ENCODE data around the gene C12orf54. TPM values are rescaled to one million over a fixed set of nuclear protein-coding genes. Genes with fewer than 3 reads are reported as not detected.
A peak's percentile ranks its signal among the peaks of the same experiment; 100 is the strongest.
"Not testable (repeated sequence)": the region's sequence is repeated elsewhere in the genome, so short reads cannot be mapped to it uniquely, and the experiment has no call there.

The C12orf54 gene
- polyA plus RNA-seq, 3 donors from 2014 or later = not detected

GRCh38 chr12:48473061-48473460 lies 9.2 kb upstream of the C12orf54 start:
- Mint-ChIP-seq H3K27ac (no peak overlapping the region), H3K4me3 (no peak overlapping the region), H3K9me3 (peaks cover 13 to 42% (median 28%) of the 10 kb centered on the region in 6 donors), H3K36me3 (peaks cover 3 to 8% (median 6%) of the 10 kb centered on the region in 3 donors), H3K27me3 (ENCODE audit: low read depth in 3 of 3) (peaks cover 6 to 19% (median 10%) of the 10 kb centered on the region in 3 donors), H3K4me1 (no peaks in the 10 kb centered on the region)
- no peak for DNase-seq

- not testable (repeated sequence) for H3K36me3 Mint-ChIP-seq, H3K27ac Mint-ChIP-seq, H3K4me3 Mint-ChIP-seq, H3K4me1 Mint-ChIP-seq, DNase-seq
- Mint-ChIP-seq H3K9me3 (peaks cover 7 to 29% (median 20%) of the 10 kb centered on the region in 6 donors), H3K27me3 (ENCODE audit: low read depth in 3 of 3) (peaks cover 6 to 20% (median 7%) of the 10 kb centered on the region in 3 donors)
Observed at GRCh38 chr12:48474497-48474896, 7.8 kb upstream of the C12orf54 start.

DNA sequence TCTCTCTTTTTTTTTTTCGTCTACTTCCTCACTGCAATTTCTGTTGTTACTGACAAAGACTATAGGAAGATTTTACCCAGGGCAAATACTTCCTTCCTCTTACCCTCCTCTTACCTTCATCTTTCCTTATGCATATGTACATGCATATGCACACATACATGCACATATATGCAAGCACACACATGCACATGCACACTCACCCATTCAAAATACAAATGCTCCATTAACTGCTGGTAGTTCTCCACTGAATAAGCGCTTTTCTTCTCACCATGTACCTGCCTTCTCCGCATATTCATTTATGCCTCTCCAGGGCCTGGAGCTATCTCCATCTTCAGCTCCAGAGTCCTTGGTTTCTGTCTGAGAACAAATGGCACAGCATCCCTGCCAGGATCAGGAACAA lies 632 bp downstream of the C12orf54 start:
- peaks cover 2 to 13% (median 9%) of the 10 kb centered on the region in 3 donors for H3K27me3 Mint-ChIP-seq (ENCODE audit: low read depth in 3 of 3)
- H3K9me3 Mint-ChIP-seq = peaks cover 0 to 10% (median 3%) of the 10 kb centered on the region in 6 donors
- no peak for DNase-seq
- H3K4me3 Mint-ChIP-seq = no peak overlapping the region
- H3K36me3 Mint-ChIP-seq = no peaks in the 10 kb centered on the region
- H3K4me1 Mint-ChIP-seq = no peaks in the 10 kb centered on the region
- H3K27ac Mint-ChIP-seq = no peak overlapping the region

GRCh38 chr12:48486261-48486660 lies 4.0 kb downstream of the C12orf54 start:
- Mint-ChIP-seq H3K27ac (no peak overlapping the region), H3K4me1 (no peaks in the 10 kb centered on the region), H3K27me3 (ENCODE audit: low read depth in 3 of 3) (peaks cover 3 to 13% (median 5%) of the 10 kb centered on the region in 3 donors), H3K9me3 (no peaks in the 10 kb centered on the region), H3K4me3 (no peak overlapping the region), H3K36me3 (no peaks in the 10 kb centered on the region)
- DNase-seq = no peak

GRCh38 chr12:48486679-48487078 lies 4.4 kb downstream of the C12orf54 start:
- Mint-ChIP-seq H3K27me3 (ENCODE audit: low read depth in 3 of 3) (peaks cover 3 to 13% (median 5%) of the 10 kb centered on the region in 3 donors), H3K4me1 (no peaks in the 10 kb centered on the region), H3K4me3 (no peak overlapping the region), H3K9me3 (no peaks in the 10 kb centered on the region), H3K27ac (no peak overlapping the region), H3K36me3 (no peaks in the 10 kb centered on the region)
- DNase-seq = no peak

GRCh38 chr12:48489012-48489411 lies 6.7 kb downstream of the C12orf54 start:
- no peak for DNase-seq
- Mint-ChIP-seq H3K36me3 (peaks cover 0 to 3% (median 0%) of the 10 kb centered on the region in 3 donors), H3K4me1 (no peaks in the 10 kb centered on the region), H3K27ac (no peak overlapping the region), H3K4me3 (no peak overlapping the region), H3K9me3 (no peaks in the 10 kb centered on the region), H3K27me3 (ENCODE audit: low read depth in 3 of 3) (peaks cover 3 to 10% (median 3%) of the 10 kb centered on the region in 3 donors)

DNA sequence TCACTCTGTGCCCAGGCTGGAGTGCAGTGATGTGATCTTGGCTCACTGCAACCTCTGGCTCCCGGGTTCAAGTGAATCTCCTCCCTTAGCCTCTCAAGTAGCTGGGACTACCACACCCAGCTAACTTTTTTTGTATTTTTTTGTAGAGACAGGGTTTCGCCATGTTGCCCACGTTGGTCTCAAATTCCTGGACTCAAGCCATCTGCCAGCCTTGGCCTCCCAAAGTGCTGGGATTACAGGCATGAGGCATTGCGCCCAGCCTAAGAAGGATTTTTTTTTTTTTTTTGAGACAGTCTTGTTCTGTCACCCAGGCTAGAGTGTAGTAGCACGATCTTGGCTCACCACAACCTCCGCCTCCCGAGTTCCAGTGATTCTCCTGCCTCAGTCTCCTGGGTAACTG lies 7.2 kb downstream of the C12orf54 start:
- not testable (repeated sequence) for DNase-seq, H3K4me3 Mint-ChIP-seq, H3K27ac Mint-ChIP-seq, H3K36me3 Mint-ChIP-seq, H3K4me1 Mint-ChIP-seq, H3K9me3 Mint-ChIP-seq
- H3K27me3 Mint-ChIP-seq (ENCODE audit: low read depth in 3 of 3) = peaks cover 3 to 10% (median 3%) of the 10 kb centered on the region in 3 donors

- H3K27ac Mint-ChIP-seq, H3K36me3 Mint-ChIP-seq, H3K4me1 Mint-ChIP-seq, DNase-seq, H3K4me3 Mint-ChIP-seq, H3K9me3 Mint-ChIP-seq: not testable (repeated sequence)
- peaks cover 3 to 13% (median 7%) of the 10 kb centered on the region in 3 donors for H3K27me3 Mint-ChIP-seq (ENCODE audit: low read depth in 3 of 3)
Observed at GRCh38 chr12:48500281-48500680, 18.0 kb downstream of the C12orf54 start.

DNA sequence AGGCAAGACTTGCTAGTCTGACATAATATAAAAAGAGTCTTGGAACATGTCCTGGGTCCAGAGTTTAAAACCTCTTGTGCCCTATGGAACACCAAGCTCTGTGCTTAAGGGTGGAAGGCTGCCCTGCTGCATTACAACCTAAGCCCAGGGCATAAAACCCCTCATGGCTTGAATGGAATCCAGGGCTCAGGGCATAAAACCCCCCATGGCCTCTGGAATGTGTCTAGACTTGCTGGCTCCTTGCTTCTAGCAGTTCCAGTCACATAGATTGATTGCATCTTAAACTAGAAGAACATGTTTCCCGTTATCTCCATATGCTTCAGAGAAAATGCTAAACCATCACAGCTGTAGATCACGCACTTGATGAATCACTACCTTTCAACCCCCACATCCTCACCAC lies 24.5 kb downstream of the C12orf54 start:
- peaks cover 4 to 13% (median 11%) of the 10 kb centered on the region in 3 donors for H3K27me3 Mint-ChIP-seq (ENCODE audit: low read depth in 3 of 3)
- not testable (repeated sequence) for H3K27ac Mint-ChIP-seq, DNase-seq, H3K9me3 Mint-ChIP-seq, H3K4me1 Mint-ChIP-seq, H3K4me3 Mint-ChIP-seq, H3K36me3 Mint-ChIP-seq

GRCh38 chr12:48508987-48509386 lies 26.7 kb downstream of the C12orf54 start:
- DNase-seq = no peak
- no peak overlapping the region for H3K4me3 Mint-ChIP-seq
- H3K4me1 Mint-ChIP-seq = no peaks in the 10 kb centered on the region
- peaks cover under 1 to 13% (median 2%) of the 10 kb centered on the region in 3 donors for H3K27me3 Mint-ChIP-seq (ENCODE audit: low read depth in 3 of 3)
- no peak overlapping the region for H3K27ac Mint-ChIP-seq
- H3K36me3 Mint-ChIP-seq = no peaks in the 10 kb centered on the region
- H3K9me3 Mint-ChIP-seq = peaks cover 0 to 3% (median 0%) of the 10 kb centered on the region in 6 donors

DNA sequence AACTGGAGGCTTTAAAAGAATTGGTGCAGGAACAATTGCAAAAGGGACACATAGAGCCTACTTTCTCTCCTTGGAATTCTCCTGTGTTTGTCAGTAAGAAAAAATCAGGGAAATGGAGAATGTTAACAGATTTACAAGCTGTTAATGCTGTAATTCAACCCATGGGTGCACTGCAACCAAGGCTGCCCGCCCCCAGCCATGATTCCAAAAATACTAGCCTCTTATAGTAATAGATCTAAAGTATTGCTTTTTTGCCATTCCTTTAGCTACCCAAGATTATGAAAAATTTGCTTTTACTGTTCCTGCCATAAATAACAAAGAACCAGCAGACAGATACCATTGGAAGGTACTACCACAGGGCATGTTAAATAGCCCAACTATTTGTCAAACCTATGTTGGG lies 27.8 kb downstream of the C12orf54 start:
- DNase-seq = no peak
- H3K36me3 Mint-ChIP-seq = no peaks in the 10 kb centered on the region
- no peak overlapping the region for H3K27ac Mint-ChIP-seq
- H3K4me1 Mint-ChIP-seq = no peaks in the 10 kb centered on the region
- no peak overlapping the region for H3K4me3 Mint-ChIP-seq
- H3K9me3 Mint-ChIP-seq = peaks cover 0 to 3% (median 0%) of the 10 kb centered on the region in 6 donors
- H3K27me3 Mint-ChIP-seq (ENCODE audit: low read depth in 3 of 3) = peaks cover 0 to 10% (median 2%) of the 10 kb centered on the region in 3 donors

GRCh38 chr12:48512855-48513254 lies 30.6 kb downstream of the C12orf54 start:
- H3K27me3 Mint-ChIP-seq (ENCODE audit: low read depth in 3 of 3) = peaks cover 0 to 4% (median 0%) of the 10 kb centered on the region in 3 donors
- peaks cover 0 to 2% (median 0%) of the 10 kb centered on the region in 6 donors for H3K9me3 Mint-ChIP-seq
- H3K27ac Mint-ChIP-seq = no peak overlapping the region
- no peak overlapping the region for H3K4me3 Mint-ChIP-seq
- no peaks in the 10 kb centered on the region for H3K4me1 Mint-ChIP-seq
- H3K36me3 Mint-ChIP-seq = no peaks in the 10 kb centered on the region
- DNase-seq = no peak

- no peak for DNase-seq
- Mint-ChIP-seq H3K36me3 (no peaks in the 10 kb centered on the region), H3K4me1 (no peaks in the 10 kb centered on the region), H3K4me3 (no peak overlapping the region), H3K27me3 (ENCODE audit: low read depth in 3 of 3) (peaks cover 0 to 3% (median 2%) of the 10 kb centered on the region in 3 donors), H3K9me3 (peaks cover 0 to 2% (median 0%) of the 10 kb centered on the region in 6 donors), H3K27ac (no peak overlapping the region)
Observed at GRCh38 chr12:48514728-48515127, 32.4 kb downstream of the C12orf54 start.

GRCh38 chr12:48520381-48520780 lies 38.1 kb downstream of the C12orf54 start:
- H3K4me1 Mint-ChIP-seq; H3K27me3 Mint-ChIP-seq (ENCODE audit: low read depth in 3 of 3); H3K27ac Mint-ChIP-seq; H3K9me3 Mint-ChIP-seq; DNase-seq; H3K36me3 Mint-ChIP-seq; H3K4me3 Mint-ChIP-seq: not testable (repeated sequence)

DNA sequence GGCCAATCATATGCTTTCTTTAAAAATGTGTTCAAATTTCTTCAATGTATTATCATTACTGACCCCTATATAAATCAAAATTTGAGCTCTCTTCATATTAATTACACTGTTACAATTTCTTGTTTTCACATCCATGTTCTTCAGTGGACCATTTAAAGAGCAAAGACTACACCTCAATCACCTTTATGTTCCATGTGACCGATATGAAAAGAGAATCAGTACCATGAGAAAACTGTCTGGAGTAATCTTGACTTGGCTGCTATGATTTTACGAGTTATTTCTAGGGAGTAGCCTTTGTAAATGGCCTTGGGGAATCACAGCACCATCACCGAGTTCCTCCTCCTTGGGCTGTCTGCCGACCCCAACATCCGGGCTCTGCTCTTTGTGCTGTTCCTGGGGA lies 43.0 kb downstream of the C12orf54 start, which contains the start of gene OR8S1:
Gene OR8S1 (plus strand): TSS at position 301 of the 400 bp plus-strand sequence. CDS start 0 bp downstream, at position 301.
- peak within 1 kb of the TSS in 1 of 5 donors; percentile 2 for H3K4me3 Mint-ChIP-seq
- H3K27me3 Mint-ChIP-seq (ENCODE audit: low read depth in 3 of 3) = peaks cover 0 to 3% (median 0%) of the 10 kb centered on the region in 3 donors
- H3K36me3 Mint-ChIP-seq = no peaks in the 10 kb centered on the region
- no peaks in the 10 kb centered on the region for H3K4me1 Mint-ChIP-seq
- H3K27ac Mint-ChIP-seq = no peak within 1 kb of the TSS
- H3K9me3 Mint-ChIP-seq = no peaks in the 10 kb centered on the region
- no peak for DNase-seq
